Measurements from ENCODE around the gene HIPK4. TPM values are rescaled to one million over a fixed set of nuclear protein-coding genes. Genes with fewer than 3 reads are reported as not detected.
"Not testable (repeated sequence)": the region's sequence is repeated elsewhere in the genome, so short reads cannot be mapped to it uniquely, and the experiment has no call there.

The HIPK4 gene, protein sequence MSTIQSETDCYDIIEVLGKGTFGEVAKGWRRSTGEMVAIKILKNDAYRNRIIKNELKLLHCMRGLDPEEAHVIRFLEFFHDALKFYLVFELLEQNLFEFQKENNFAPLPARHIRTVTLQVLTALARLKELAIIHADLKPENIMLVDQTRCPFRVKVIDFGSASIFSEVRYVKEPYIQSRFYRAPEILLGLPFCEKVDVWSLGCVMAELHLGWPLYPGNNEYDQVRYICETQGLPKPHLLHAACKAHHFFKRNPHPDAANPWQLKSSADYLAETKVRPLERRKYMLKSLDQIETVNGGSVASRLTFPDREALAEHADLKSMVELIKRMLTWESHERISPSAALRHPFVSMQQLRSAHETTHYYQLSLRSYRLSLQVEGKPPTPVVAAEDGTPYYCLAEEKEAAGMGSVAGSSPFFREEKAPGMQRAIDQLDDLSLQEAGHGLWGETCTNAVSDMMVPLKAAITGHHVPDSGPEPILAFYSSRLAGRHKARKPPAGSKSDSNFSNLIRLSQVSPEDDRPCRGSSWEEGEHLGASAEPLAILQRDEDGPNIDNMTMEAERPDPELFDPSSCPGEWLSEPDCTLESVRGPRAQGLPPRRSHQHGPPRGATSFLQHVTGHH
- total RNA-seq: 0.10 TPM

DNA sequence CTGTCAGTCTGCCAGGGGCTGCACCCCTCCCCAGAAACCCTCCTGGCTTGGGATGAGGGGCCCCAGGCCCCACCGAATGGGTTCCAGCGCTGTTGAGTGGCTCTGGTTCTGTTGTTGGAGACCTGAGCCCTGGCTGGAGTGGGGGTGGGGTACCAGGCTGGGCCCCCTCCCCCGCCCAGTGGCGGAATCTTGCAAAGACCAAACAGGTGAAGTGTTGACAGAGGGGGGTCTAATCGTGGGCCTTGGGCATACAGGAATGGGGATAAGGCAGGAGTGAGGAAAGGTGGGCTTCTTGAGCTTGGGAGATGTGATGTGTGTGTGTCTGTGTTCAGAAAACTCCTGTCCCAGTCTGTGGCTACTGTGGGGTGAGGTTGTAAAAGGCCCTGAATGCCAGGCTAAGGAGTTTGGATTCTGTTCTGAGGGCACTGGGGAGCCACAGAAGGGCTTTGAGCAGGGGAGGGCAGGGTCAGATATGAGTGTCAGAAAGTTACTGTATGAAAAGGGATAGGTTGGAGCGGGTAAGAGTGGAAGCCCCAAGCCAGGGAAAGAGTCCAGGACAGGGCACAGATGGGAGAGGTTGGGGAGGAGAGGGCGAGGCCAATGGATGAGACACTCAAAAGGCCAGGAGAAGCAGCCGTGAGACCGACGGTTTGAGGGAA, at the start of gene HIPK4:
Gene HIPK4, minus strand, starts transcription at position 98 of the 659 bp plus-strand sequence. CDS start 279 bp downstream, outside the sequence.
- Histone ChIP-seq H3K4me1 (ENCODE audit: insufficient read depth, low read length) (no peaks in the 10 kb centered on the region), H3K9me3 (ENCODE audit: low read depth, low read length) (no peaks in the 10 kb centered on the region), H3K27me3 (ENCODE audit: insufficient read depth, low read length) (no peaks in the 10 kb centered on the region), H3K4me3 (ENCODE audit: low read length) (no peak within 1 kb of the TSS)

DNA sequence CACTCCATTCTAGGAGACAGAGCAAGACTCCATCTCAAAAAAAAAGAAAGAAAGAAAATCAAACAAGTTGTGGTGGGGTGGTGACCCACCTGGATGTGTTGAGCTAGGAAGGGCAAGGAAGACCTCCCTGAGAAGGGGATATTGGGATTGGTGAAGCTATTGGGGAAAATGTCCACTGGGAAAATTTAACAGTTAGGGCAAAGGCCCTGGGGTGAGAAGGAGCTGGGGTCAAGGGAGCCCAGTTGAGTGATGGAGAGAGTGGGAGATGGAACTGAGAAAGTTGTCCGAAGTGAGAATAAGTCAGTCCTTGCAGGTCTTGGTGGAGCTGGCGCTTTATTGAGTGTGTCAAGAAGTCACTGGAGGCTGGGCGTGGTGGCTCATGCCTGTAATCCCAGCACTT, 48.3 kb upstream of the HIPK4 start:
- Histone ChIP-seq H3K4me1 (ENCODE audit: insufficient read depth, low read length) (peaks cover 48% of the 10 kb centered on the region), H3K9me3 (ENCODE audit: low read depth, low read length) (no peaks in the 10 kb centered on the region), H3K4me3 (ENCODE audit: low read length) (no peak overlapping the region), H3K27me3 (ENCODE audit: insufficient read depth, low read length) (no peaks in the 10 kb centered on the region)

DNA sequence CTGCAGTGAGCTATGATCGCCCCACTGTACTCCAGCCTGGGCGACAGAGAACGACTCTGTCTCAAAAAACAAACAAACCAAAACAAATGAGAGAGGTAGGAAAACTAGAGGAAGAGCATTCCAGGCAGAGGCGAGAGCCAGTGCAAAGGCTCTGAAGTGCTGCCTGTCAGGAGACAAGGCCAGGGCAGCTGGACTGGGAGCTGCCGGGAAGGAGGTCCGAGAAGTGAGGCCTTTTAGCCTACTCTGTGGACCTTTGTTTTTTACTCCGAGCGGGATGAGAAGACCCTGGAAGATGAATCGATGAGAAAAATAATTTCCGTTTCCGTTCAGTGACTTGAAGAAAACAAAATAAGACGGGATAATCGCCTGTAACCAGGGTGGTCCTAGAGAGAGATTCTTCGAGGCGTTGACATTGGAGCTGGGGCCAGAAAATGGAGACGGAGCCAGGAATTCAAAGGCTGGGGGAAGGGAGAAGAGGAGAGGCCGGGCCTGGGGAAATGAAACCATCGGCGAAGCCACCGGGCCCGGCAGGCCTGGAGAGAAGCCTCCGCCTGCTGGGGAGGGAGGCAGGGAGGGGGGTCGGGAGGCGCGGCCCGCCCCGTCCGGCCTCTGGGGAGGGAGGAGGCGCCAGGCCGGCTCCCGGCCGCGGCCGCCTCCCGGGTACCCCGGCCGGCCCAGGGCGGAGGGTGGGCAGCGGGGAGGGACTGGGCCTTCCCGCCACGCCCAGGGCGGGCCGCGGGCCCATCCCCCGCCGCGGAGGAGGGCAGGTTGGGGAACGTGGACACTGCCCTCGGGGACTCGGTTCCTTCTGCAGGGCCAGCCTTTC, 43.6 kb upstream of the HIPK4 start:
- peaks cover 40% of the 10 kb centered on the region for H3K4me1 ChIP-seq (ENCODE audit: insufficient read depth, low read length)
- no peaks in the 10 kb centered on the region for H3K27me3 ChIP-seq (ENCODE audit: insufficient read depth, low read length)
- peak overlapping the region; percentile 41 for H3K4me3 ChIP-seq (ENCODE audit: low read length)
- no peaks in the 10 kb centered on the region for H3K9me3 ChIP-seq (ENCODE audit: low read depth, low read length)

DNA sequence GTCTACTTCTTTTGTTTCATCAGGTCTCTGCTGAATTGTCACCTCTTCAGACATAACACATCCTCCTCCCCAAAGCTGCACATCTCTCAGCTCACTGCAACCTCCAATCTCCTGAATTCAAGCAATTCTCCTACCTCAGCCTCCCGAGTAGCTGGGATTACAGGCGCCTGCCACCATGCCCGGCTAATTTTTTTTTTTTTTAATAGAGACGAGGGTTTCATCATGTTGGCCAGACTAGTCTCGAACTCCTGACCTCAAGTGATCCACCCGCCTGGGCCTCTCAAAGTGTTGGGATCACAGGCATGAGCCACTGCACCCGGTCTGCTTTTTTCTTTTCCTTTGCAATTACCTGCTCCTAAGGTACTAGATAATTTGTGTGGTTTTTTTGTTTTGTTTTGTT, 42.8 kb upstream of the HIPK4 start:
- H3K9me3 ChIP-seq (ENCODE audit: low read depth, low read length); H3K27me3 ChIP-seq (ENCODE audit: insufficient read depth, low read length); H3K4me3 ChIP-seq (ENCODE audit: low read length): not testable (repeated sequence)
- peaks cover 40% of the 10 kb centered on the region for H3K4me1 ChIP-seq (ENCODE audit: insufficient read depth, low read length)

DNA sequence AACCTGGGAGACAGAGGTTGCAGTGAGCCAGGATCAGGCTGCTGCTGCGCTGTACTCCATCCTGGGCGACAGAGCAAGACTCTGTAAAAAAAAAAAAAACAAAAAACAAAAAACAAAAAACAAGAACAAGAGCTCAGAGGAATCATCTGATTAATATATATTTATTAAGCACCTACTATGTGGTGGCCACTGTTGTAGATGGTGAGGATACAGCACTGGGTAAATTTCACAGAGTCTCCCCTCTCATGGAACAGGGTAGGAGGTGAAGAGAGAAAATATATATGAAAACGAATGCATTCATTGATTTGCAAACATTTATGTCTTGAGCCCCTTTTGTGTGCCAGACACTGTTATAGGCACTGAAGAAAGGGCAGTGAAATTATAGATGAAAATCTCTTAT, 41.7 kb upstream of the HIPK4 start:
- H3K4me3 ChIP-seq (ENCODE audit: low read length): no peak overlapping the region
- peaks cover 40% of the 10 kb centered on the region for H3K4me1 ChIP-seq (ENCODE audit: insufficient read depth, low read length)
- H3K27me3 ChIP-seq (ENCODE audit: insufficient read depth, low read length): no peaks in the 10 kb centered on the region
- no peaks in the 10 kb centered on the region for H3K9me3 ChIP-seq (ENCODE audit: low read depth, low read length)

DNA sequence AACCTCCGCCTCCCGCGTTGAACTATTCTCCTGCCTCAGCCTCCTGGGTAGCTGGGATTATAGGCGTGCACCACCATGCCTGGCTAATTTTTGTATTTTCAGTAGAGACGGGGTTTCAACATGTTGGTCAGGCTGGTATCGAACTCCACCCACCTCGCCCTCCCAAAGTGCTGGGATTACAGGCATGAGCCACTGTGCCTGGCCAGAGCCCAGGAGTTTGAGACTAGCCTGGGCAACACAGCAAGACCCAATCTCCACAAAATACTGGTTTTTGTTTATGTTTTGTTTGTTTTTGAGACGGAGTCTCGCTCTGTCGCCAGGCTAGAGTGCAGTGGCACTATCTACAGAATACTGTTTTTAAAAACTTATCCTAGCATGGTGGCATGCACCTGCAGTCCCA, 40.3 kb upstream of the HIPK4 start:
- peaks cover 33% of the 10 kb centered on the region for H3K4me1 ChIP-seq (ENCODE audit: insufficient read depth, low read length)
- H3K9me3 ChIP-seq (ENCODE audit: low read depth, low read length); H3K27me3 ChIP-seq (ENCODE audit: insufficient read depth, low read length); H3K4me3 ChIP-seq (ENCODE audit: low read length): not testable (repeated sequence)

DNA sequence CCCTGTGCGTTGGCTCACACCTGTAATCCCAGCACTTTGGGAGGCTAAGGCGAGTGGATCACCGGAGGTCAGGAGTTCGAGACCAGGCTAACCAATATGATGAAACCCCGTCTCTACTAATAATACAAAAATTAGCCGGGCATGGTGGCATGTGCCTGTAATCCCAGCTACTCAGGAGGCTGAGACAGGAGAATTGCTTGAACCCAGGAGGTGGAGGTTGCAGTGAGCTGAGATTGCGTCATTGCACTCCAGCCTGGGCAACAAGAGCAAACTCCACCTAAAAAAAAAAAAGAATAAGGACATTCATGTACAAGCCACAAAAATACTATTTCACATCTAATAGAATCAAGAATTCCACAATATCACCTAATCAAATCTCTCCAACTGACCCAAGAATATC, 38.2 kb upstream of the HIPK4 start:
- not testable (repeated sequence) for H3K9me3 ChIP-seq (ENCODE audit: low read depth, low read length); H3K27me3 ChIP-seq (ENCODE audit: insufficient read depth, low read length); H3K4me3 ChIP-seq (ENCODE audit: low read length)
- peaks cover 32% of the 10 kb centered on the region for H3K4me1 ChIP-seq (ENCODE audit: insufficient read depth, low read length)

DNA sequence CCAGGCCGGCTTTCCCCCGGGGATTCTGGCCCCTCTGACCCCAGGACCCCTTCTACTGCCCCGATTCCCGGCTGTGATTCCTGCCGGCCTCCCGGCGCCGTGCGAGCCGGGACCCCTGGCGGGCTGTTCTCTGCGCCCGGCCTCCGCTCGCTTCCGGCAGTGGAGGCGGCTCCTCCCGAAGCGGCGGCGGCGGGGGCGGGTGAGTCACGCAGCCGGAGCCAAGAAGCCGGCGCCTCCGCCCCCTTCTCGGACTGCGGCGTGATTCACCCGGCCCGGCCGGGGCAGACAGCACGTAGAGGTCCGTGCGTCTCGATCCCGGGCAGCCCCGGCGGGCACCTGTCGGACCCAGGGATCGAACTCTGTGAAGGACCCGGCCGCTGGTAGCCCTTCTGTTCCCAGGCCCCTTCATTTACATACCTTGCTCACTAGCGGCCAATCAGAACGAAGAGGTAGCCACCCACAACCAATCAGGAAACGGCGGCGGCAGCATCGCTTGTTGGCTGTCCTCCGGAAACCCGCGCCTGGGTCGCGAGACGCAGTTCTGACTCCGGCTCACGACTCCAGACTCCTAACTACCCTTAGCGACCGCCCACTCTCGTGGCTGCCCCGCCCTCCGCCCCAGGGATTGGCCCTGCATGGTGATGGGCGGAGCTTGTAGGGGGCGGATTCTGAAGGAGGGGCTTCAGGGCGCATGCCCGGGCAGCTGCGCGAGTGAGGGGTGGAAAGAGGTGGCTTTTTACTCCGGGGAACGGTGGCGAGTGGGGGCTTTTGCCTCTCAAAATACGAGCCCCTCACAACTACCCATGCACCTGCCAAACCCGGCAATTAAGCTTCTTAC, 35.7 kb upstream of the HIPK4 start, which contains the start of gene SERTAD1:
Gene SERTAD1, minus strand, starts transcription at position 543 of the 838 bp plus-strand sequence. CDS start 2,446 bp downstream, outside the sequence.
- H3K4me3 ChIP-seq (ENCODE audit: low read length): peak within 1 kb of the TSS; percentile 83
- H3K4me1 ChIP-seq (ENCODE audit: insufficient read depth, low read length): peaks cover 38% of the 10 kb centered on the region
- no peaks in the 10 kb centered on the region for H3K27me3 ChIP-seq (ENCODE audit: insufficient read depth, low read length)
- H3K9me3 ChIP-seq (ENCODE audit: low read depth, low read length): no peaks in the 10 kb centered on the region

DNA sequence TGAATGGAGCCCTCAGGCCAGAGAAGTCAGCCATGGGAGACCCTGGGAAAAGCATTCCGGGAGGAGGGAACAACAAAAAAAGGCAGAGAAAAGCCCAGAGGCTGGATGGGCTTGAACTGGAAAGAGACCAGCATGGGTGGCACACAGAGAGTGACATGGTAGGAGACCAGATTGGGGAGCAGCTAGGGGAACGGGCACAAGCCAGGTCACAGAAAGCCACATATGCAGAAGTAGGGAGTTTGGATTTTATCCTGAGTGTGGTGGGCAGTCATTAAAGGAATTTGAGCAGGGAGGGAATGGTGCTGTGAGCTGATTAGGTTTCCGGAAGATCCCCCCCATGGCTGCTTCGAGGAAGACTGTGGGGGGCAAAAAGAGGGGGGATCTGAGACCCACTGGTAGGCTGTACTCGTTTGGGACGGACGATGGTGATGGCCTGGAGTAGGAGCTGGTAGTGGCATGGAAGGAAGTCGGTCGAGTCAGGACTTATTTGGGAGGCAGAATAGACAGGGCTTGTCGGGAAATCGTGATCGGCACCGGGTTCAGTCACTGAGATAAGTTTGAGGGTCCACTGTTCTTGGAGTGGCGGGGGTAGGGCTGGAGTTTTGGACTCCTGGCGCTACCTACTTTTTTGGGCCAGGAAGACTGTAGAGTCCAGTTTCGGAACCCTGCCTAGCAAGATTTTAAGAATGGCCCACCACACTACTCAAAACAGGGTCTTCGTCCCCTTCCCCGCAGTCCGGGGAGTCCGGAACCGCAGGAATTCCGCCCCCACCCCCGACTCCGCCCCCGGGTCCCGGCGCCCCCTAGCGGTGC, 34.9 kb upstream of the HIPK4 start:
- H3K4me3 ChIP-seq (ENCODE audit: low read length): peak overlapping the region; percentile 83
- H3K4me1 ChIP-seq (ENCODE audit: insufficient read depth, low read length): peaks cover 44% of the 10 kb centered on the region
- H3K27me3 ChIP-seq (ENCODE audit: insufficient read depth, low read length): no peaks in the 10 kb centered on the region
- no peaks in the 10 kb centered on the region for H3K9me3 ChIP-seq (ENCODE audit: low read depth, low read length)

DNA sequence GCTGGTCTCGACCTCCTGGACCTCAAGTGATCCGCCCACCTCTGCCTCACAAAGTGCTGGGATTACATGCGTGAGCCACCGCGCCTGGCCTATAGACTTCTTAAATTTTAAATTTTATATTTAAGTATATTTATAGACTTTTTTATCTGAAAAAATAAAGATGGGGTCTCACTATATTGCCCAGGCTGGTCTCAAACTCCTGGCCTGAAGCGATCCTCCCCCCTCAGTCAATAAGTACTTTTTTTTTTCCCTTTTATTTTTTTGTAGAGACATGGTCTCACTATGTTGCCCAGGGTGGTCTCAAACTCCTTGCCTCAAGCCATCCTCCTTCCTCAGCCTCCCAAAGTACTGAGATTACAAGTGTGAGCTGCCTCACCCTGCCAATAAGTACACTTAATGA, 34.0 kb upstream of the HIPK4 start:
- no peaks in the 10 kb centered on the region for H3K9me3 ChIP-seq (ENCODE audit: low read depth, low read length)
- H3K27me3 ChIP-seq (ENCODE audit: insufficient read depth, low read length): no peaks in the 10 kb centered on the region
- peaks cover 44% of the 10 kb centered on the region for H3K4me1 ChIP-seq (ENCODE audit: insufficient read depth, low read length)
- H3K4me3 ChIP-seq (ENCODE audit: low read length): no peak overlapping the region

DNA sequence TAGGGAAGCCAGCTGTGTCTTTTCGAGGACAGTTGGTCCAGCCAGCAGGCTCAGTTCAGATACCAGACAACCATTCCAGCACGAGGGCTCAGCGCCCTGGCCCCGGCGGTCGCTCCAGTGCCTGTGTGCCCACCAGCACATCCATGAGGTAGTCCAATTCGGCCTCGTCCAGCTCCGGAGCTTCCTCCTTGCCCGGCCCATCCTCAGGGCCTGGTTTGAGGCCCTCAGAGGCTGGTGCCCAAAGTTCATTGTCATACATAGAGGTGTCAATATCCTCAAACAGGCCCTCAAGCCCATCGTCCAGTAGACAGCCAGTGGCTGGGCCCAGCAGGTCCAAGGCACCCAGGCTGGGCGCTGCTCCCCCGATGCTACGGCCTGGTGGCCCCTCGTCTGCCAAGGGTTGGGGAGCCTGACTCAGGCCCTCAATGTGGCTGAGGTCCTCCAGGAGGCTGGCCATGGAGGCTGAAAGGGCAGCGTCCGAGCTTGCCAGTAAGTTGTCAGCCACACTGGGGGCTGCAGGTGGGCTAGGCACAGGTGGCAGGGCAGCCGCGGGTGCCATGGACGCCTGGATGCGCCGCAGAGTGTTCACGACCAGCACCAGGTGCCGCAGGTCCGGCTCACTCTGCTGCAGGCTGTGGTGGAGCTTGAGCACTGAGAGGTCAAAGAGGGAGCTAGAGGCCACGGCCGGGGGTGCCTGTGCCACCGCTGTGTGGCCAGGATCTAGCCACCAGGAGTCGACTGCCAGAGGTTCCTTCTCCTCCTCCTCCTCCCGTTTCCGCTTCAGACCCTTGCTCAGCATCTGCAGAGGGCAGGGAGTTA, 33.0 kb upstream of the HIPK4 start:
- Histone ChIP-seq H3K4me3 (ENCODE audit: low read length) (no peak overlapping the region), H3K27me3 (ENCODE audit: insufficient read depth, low read length) (no peaks in the 10 kb centered on the region), H3K4me1 (ENCODE audit: insufficient read depth, low read length) (peaks cover 45% of the 10 kb centered on the region), H3K9me3 (ENCODE audit: low read depth, low read length) (no peaks in the 10 kb centered on the region)

DNA sequence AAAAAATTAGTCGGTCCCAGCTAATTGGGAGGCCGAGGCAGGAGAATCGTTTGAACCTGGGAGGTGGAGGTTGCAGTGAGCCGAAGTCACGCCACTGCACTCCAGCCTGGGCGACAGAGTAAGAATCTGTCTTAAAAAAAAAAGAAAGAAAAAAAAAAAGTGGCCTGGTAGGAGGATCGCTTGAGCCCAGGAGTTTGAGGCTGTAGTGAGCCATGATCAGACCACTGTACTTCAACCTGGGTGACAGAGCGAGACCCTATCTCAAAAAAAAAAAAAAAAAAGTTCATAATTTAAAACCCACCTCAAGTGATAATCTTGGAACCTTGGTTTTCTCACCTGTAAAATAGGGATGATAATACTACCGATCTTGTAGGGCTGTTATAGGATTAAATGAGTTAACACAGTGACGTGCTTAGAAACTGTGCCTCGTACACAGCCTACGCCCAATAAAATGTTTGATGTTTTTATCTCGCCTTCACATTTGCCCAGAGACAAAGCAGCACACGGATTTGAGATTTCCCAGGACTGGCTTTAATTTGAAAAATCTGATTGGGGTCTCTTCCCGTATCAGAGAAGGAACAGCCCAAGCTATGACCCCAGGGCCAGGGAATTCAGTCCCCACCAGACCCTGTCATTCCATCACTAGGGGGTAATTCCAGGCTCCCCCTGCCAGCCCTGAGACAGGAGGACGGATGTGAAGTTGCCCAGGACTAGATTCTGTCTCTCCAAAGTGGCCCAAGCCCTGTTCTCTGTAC, 32.2 kb upstream of the HIPK4 start:
- no peaks in the 10 kb centered on the region for H3K27me3 ChIP-seq (ENCODE audit: insufficient read depth, low read length)
- H3K4me3 ChIP-seq (ENCODE audit: low read length): no peak overlapping the region
- H3K9me3 ChIP-seq (ENCODE audit: low read depth, low read length): no peaks in the 10 kb centered on the region
- H3K4me1 ChIP-seq (ENCODE audit: insufficient read depth, low read length): peaks cover 53% of the 10 kb centered on the region

Measured in mononuclear cell (primary cell).